HepG2 (cell line): ENCODE measurements around the gene OR2M5. TPM values are rescaled to one million over a fixed set of nuclear protein-coding genes. Genes with fewer than 3 reads are reported as not detected.

Experiments
- ATAC-seq: fragments of 200-7000 bp; cut with Tn5 transposase; 3 replicates; pipeline ENCODE4 v1.9.1; 2020; ENCODE audit warnings: mild to moderate bottlenecking, moderate library complexity
- BruUV-seq: library from RNA; stranded (reverse); fragments of 400-500 nt; replicated peaks from 2 replicates; lab custom pipeline; 2021; lab: Mats Ljungman, UMichigan
- CTCF ChIA-PET: fragments of 300-600 bp; formaldehyde crosslinking; extraction: SDS; loops from one replicate; lab custom pipeline; 2021; ENCODE audit warnings: low total read pairs, inconsistent platforms, low intra/inter-chr PET ratio; lab: Yijun Ruan, JAX
- POLR2A ChIA-PET: fragments of 350-600 bp; sonication (Branson Sonifier 250); formaldehyde crosslinking; loops from one replicate; lab custom pipeline; 2020; ENCODE audit warnings: antibody characterized with exemption, inconsistent platforms; lab: Yijun Ruan, JAX
- DNase-seq: peaks from one replicate; pipeline ENCODE4 v3.0.0-alpha.2; 2015; ENCODE audit warnings: low spot score
- FAIRE-seq: peaks from 3 replicates; lab custom pipeline; 2011; peaks lifted over from hg19 to GRCh38; lab: Jason Lieb, UNC
- H2AFZ ChIP-seq: one replicate; pipeline ENCODE4 v1.6.1; 2011; ENCODE audit warnings: low read length, inconsistent platforms
- H3K27ac ChIP-seq: fragments of 300-600 bp; 3 replicates; pipeline ENCODE4 v1.8.0; 2011; ENCODE audit warnings: mixed run types, mild to moderate bottlenecking, mixed read lengths, low read length, inconsistent platforms; ENCODE audit not compliant: insufficient read depth; ENCODE audit errors: extremely low read length
- H3K27me3 ChIP-seq, 2 experiments: fragments of 200-600 bp in 1 of 2; 2 replicates in 1 of 2; 3 replicates in 1 of 2; pipeline versions ENCODE4 v1.6.0 to v1.8.0; 2011; ENCODE audit warnings: low read length in 2 of 2, mild to moderate bottlenecking in 2 of 2, moderate library complexity in 2 of 2, inconsistent platforms in 1 of 2; ENCODE audit not compliant: insufficient read depth in 2 of 2, control insufficient read depth in 1 of 2
- H3K36me3 ChIP-seq, 2 experiments: fragments of 200-600 bp in 1 of 2; replicated peaks in 1 of 2; 2 replicates in 1 of 2; 3 replicates in 1 of 2; pipeline versions ENCODE4 v1.5.1 to v1.8.0; 2011; ENCODE audit warnings: low read length in 2 of 2, inconsistent platforms in 1 of 2; ENCODE audit not compliant: insufficient read depth in 2 of 2, control insufficient read depth in 1 of 2
- H3K4me1 ChIP-seq: 2 replicates; pipeline ENCODE4 v1.5.1; 2012; ENCODE audit warnings: low read length, inconsistent platforms; ENCODE audit not compliant: insufficient read depth
- H3K4me2 ChIP-seq: 2 replicates; pipeline ENCODE4 v1.6.0; 2011; ENCODE audit warnings: low read depth, low read length, inconsistent platforms
- H3K4me3 ChIP-seq, 3 experiments: fragments of 200-600 bp in 1 of 3; sonication (generic), shearing (Covaris generic) in 1 of 3; replicated peaks in 1 of 3; 2 replicates each; pipeline ENCODE4 v1.5.1; 2011 to 2016; ENCODE audit warnings: low read length in 3 of 3, inconsistent platforms in 2 of 3, low read depth in 2 of 3, mild to moderate bottlenecking in 2 of 3, control low read depth in 1 of 3, mixed read lengths in 1 of 3; ENCODE audit not compliant: insufficient read depth in 1 of 3
- H3K79me2 ChIP-seq: one replicate; pipeline ENCODE4 v1.6.1; 2011; ENCODE audit warnings: low read length, inconsistent platforms; ENCODE audit not compliant: insufficient read depth
- H3K9ac ChIP-seq: 2 replicates; pipeline ENCODE4 v1.6.0; 2011; ENCODE audit warnings: mild to moderate bottlenecking, low read depth, low read length, inconsistent platforms; ENCODE audit not compliant: insufficient read depth
- H3K9me3 ChIP-seq: 2 replicates; pipeline ENCODE4 v1.5.1; 2012; ENCODE audit warnings: mild to moderate bottlenecking, low read length
- H4K20me1 ChIP-seq: 2 replicates; pipeline ENCODE4 v1.6.0; 2011; ENCODE audit warnings: inconsistent platforms, mild to moderate bottlenecking, low read length, moderate library complexity; ENCODE audit not compliant: insufficient read depth
- ATF7 ChIP-seq, 2 experiments: fragments of 450-650 bp in 1 of 2; sonication (generic) in 1 of 2; formaldehyde crosslinking in 1 of 2; IDR thresholded peaks; 2 replicates each; pipeline versions ENCODE4 v1.4.0 to v1.6.1; 2016 to 2020; ENCODE audit warnings: antibody characterized with exemption in 1 of 2, mild to moderate bottlenecking in 1 of 2, missing genetic modification reagents in 1 of 2
- CREM ChIP-seq, 2 experiments: sonication (generic) in 1 of 2; formaldehyde crosslinking in 1 of 2; IDR thresholded peaks; 2 replicates each; pipeline versions ENCODE4 v1.4.0 to v1.6.1; 2016 to 2020; ENCODE audit warnings: antibody characterized with exemption in 1 of 2, mild to moderate bottlenecking in 1 of 2, missing genetic modification reagents in 1 of 2
- FOXM1 ChIP-seq: sonication (generic); formaldehyde crosslinking; IDR thresholded peaks from 2 replicates; pipeline ENCODE4 v1.5.0; 2020; ENCODE audit warnings: missing genetic modification reagents
- ZMYM2 ChIP-seq: sonication (generic); formaldehyde crosslinking; IDR thresholded peaks from 2 replicates; pipeline ENCODE4 v1.8.0; 2022; ENCODE audit warnings: mild to moderate bottlenecking, missing genetic modification reagents
- ZNF205 ChIP-seq: IDR thresholded peaks from 2 replicates; pipeline ENCODE4 v1.6.1; 2018; ENCODE audit warnings: missing biosample characterization, missing genetic modification reagents
- ZNF484 ChIP-seq: sonication (generic); formaldehyde crosslinking; IDR thresholded peaks from 2 replicates; pipeline ENCODE4 v1.5.1; 2020; ENCODE audit warnings: mild to moderate bottlenecking, low read depth, missing genetic modification reagents, borderline replicate concordance
- ZNF614 ChIP-seq: IDR thresholded peaks from 2 replicates; pipeline ENCODE4 v1.6.1; 2018; ENCODE audit warnings: missing biosample characterization, missing genetic modification reagents, inconsistent platforms, borderline replicate concordance
- ZNF781 ChIP-seq: sonication (generic); formaldehyde crosslinking; IDR thresholded peaks from 2 replicates; pipeline ENCODE4 v1.5.1; 2020; ENCODE audit warnings: borderline replicate concordance, mild to moderate bottlenecking, missing genetic modification reagents; ENCODE audit errors: not compliant biosample characterization
- WGBS: methylation state at CpG from one replicate; pipeline ENCODE4 v1.1.6; 2017; ENCODE audit warnings: low lambda C conversion rate; 5-methylcytosine and 5-hydroxymethylcytosine counted together
- in situ Hi-C: cut with HindIII; loops from 2 replicates; pipeline ENCODE4 v1.10.0; 2017; ENCODE audit warnings: low pct_unique_long_range_greater_than_20kb; ENCODE audit not compliant: extremely low pct_ligation_motif_present
- intact Hi-C: fragments of 100-400 bp; cut with micrococcal nuclease; formaldehyde crosslinking; loops from one replicate; pipeline ENCODE4 v1.10.0; 2022; ENCODE audit not compliant: unreplicated experiment
- polyA plus RNA-seq, 8 experiments: library from polyadenylated mRNA; depleted of rRNA in 3 of 8; stranded (reverse) in 7 of 8; unstranded in 1 of 8; fragments of >200 nt; fragmentation: Illumina TruSeq in 4 of 8; extraction: Trizol in 4 of 8; gene quantifications; 2 replicates each; pipeline versions ENCODE4 v1.2.1 to v1.2.3, GENCODE V29; 2011 to 2016; ENCODE audit warnings: low read depth in 4 of 8, missing spikeins in 1 of 8, mixed read lengths in 1 of 8; ENCODE audit not compliant: insufficient read depth in 1 of 8
- total RNA-seq, 5 experiments: library from RNA; depleted of rRNA; stranded (reverse); fragments of >200 nt; fragmentation: Illumina TruSeq; extraction: Trizol; gene quantifications; 2 replicates each; pipeline ENCODE4 v1.2.3, GENCODE V29; 2016; ENCODE audit warnings: low read depth in 1 of 5
- TF ChIP-seq, protein P1 (sequence below): sonication (generic); formaldehyde crosslinking; IDR thresholded peaks from 2 replicates; pipeline ENCODE4 v1.4.0; 2020; ENCODE audit warnings: missing genetic modification reagents, borderline replicate concordance
- TF ChIP-seq, protein P2 (sequence below), 2 experiments: fragments of 450-650 bp in 1 of 2; sonication (generic) in 1 of 2; formaldehyde crosslinking; IDR thresholded peaks; 2 replicates each; pipeline versions ENCODE4 v1.5.0 to v1.8.0; 2020 to 2022; ENCODE audit warnings: mild to moderate bottlenecking in 1 of 2, missing genetic modification reagents in 1 of 2

Gene OR2M5
- total and polyA plus RNA-seq, 2 of the 13 experiments (the other 11 are each of a cell fraction or from before 2014, with no cell fraction given), result not detected

DNA sequence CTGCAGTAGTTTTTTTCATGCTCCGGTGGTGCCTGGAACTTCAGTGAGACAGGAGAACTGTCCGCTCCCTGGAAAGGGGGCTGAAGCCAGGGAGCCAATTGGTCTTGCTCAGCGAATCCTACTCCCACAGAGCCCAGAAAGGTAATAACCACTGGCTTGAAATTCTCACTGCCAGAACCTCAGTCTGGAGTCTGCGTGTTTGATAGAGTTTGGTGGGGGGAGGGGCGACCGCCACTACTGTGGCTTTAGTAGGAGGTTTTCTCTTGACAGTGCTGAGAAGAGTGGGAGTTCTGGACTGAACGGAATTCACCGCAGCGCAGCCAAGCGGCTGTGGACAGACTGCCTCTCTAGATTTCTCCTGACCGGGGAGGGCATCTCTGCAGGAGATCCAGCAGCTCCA is 44.1 kb downstream of the OR2M5 start:
- POLR2A ChIA-PET, result no interaction called here
- no TSS peak for BruUV-seq
- Histone ChIP-seq H3K9me3 (peaks cover 90% of the 10 kb centered on the region), H3K4me1 (no peaks in the 10 kb centered on the region), H3K4me2 (no peak overlapping the region), H3K27ac (no peak overlapping the region), H3K36me3 (no peaks in the 10 kb centered on the region), H3K79me2 (no peaks in the 10 kb centered on the region), H2AFZ (no peak overlapping the region), H3K9ac (no peak overlapping the region), H4K20me1 (no peaks in the 10 kb centered on the region), H3K27me3 (no peaks in the 10 kb centered on the region), H3K4me3 (no peak overlapping the region)
- CTCF ChIA-PET, result no interaction called here
- intact Hi-C loops (no loop called here), in situ Hi-C loops (no loop called here)
- 29% methylated on average over 6 of the region's 11 CpGs for WGBS
- no peak for FAIRE-seq
- TF ChIP-seq ZNF484 (CRISPR knock-in tag), result no peak
- no peak for TF ChIP-seq ZNF781 (CRISPR knock-in tag)
- no peak for TF ChIP-seq ZMYM2 (CRISPR knock-in tag)
- TF ChIP-seq FOXM1 (CRISPR knock-in tag), result no peak
- TF ChIP-seq ATF7 (IDR thresholded peaks at IDR 0.05), result no peak
- TF ChIP-seq ATF7 (CRISPR knock-in tag; IDR thresholded peaks at IDR 0.05), result no peak
- no peak for TF ChIP-seq ZNF205 (CRISPR knock-in tag)
- TF ChIP-seq, protein P1, sequence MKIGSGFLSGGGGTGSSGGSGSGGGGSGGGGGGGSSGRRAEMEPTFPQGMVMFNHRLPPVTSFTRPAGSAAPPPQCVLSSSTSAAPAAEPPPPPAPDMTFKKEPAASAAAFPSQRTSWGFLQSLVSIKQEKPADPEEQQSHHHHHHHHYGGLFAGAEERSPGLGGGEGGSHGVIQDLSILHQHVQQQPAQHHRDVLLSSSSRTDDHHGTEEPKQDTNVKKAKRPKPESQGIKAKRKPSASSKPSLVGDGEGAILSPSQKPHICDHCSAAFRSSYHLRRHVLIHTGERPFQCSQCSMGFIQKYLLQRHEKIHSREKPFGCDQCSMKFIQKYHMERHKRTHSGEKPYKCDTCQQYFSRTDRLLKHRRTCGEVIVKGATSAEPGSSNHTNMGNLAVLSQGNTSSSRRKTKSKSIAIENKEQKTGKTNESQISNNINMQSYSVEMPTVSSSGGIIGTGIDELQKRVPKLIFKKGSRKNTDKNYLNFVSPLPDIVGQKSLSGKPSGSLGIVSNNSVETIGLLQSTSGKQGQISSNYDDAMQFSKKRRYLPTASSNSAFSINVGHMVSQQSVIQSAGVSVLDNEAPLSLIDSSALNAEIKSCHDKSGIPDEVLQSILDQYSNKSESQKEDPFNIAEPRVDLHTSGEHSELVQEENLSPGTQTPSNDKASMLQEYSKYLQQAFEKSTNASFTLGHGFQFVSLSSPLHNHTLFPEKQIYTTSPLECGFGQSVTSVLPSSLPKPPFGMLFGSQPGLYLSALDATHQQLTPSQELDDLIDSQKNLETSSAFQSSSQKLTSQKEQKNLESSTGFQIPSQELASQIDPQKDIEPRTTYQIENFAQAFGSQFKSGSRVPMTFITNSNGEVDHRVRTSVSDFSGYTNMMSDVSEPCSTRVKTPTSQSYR (CRISPR knock-in tag), result no peak
- no peak for TF ChIP-seq ZNF614
- TF ChIP-seq, protein P2, sequence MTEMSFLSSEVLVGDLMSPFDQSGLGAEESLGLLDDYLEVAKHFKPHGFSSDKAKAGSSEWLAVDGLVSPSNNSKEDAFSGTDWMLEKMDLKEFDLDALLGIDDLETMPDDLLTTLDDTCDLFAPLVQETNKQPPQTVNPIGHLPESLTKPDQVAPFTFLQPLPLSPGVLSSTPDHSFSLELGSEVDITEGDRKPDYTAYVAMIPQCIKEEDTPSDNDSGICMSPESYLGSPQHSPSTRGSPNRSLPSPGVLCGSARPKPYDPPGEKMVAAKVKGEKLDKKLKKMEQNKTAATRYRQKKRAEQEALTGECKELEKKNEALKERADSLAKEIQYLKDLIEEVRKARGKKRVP (CRISPR knock-in tag; IDR thresholded peaks at IDR 0.05), result no peak
- no peak for TF ChIP-seq CREM (IDR thresholded peaks at IDR 0.05)
- TF ChIP-seq CREM (CRISPR knock-in tag; IDR thresholded peaks at IDR 0.05), result no peak
- no peak for ATAC-seq
- DNase-seq, result no peak
